OCI-M1 (cell line): ENCODE data around the gene NCF2.
A peak's percentile ranks its signal among the peaks of the same experiment; 100 is the strongest.

Source experiments
- DNase-seq: peaks from one replicate; lab custom pipeline; 2025; lab: John Stamatoyannopoulos, UW

The NCF2 gene

DNA sequence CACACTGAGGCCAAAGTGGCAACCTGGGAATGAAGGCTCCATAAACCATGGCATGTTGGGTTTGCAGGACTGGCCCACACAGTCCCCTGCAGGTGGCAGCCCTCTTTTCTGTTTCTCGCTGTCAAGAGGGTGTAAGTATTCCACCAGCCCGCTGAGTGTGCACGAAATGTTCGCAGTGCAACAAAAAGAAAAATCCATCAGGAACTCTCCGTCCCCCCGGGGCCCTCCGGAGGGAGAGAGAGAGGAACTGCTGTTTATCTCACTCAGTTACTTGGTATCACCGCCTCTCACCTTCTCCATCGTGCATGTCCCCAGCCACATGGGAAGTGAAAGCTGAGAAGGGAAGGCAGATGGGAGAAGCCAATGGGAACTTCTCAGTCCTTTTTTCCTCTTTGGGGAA lies 38.3 kb downstream of the NCF2 start:
- no peak for DNase-seq

DNA sequence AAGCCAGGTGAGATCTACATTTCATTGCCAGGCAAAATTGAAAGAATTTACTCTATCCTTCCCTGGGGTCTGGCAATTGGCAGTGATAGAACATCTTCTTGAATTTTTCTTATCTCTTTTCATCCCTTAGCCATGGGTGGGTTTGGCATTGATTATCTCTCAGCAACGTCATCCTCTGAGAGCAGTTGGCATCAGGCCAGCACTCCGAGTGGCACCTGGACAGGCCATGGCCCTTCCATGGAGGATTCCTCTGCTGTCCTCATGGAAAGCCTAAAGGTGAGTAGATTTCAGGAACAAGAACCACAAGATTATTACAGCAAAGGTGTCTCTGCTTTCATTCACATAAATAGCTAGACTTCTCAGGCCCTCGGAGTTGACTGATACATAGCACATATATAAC lies 39.3 kb downstream of the NCF2 start:
- DNase-seq, result no peak

- no peak for DNase-seq
Observed at GRCh38 chr1:183548116-183548515, 42.1 kb downstream of the NCF2 start.

GRCh38 chr1:183546427-183546826 lies 43.8 kb downstream of the NCF2 start:
- no peak for DNase-seq

DNA sequence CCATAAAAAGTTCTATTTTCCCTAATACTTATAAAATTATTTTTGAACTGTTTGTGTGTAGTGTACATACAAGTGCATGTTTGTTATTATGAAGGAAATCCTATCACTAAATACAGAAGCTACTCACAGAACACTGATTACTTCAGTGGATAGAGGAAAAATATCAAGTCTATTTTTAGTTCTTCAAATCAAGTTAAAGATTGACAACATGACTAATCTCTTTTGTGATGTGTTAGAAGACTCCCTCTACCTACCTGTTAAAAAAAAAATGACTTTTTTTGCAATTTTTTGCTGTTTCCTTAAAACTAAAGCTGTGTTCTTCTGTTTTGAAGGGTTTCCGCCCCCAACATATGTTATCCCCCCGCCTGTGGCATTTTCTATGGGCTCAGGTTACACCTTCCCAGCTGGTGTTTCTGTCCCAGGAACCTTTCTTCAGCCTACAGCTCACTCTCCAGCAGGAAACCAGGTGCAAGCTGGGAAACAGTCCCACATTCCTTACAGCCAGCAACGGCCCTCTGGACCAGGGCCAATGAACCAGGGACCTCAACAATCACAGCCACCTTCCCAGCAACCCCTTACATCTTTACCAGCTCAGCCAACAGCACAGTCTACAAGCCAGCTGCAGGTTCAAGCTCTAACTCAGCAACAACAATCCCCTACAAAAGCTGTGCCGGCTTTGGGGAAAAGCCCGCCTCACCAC lies 45.5 kb downstream of the NCF2 start:
- DNase-seq, result no peak

DNA sequence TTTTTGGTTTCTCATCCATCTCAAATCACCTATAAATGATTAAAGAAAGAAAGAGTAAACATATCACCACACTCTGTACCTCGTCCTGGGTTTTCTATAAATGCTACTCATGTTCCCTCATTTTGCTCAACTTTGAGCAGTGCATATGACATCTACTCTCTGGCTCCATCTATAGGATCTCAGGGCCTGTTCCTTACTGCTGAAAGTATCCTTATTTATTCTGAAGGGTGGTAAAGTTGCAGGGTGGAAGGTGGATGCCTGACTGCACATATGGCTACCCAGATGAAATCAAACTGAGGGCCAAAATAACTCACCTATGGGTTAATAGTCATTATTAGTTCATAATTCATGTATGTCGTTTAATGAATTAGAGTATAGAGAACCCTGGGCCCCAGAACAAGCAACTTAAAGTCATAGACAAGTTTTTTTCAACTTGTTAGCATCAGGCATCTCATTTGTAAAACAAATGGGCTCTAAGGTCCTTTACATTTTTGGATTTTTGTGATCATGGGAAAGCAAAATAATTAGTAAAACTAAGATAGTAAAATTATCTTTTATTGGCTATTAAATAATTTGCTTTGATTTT lies 46.5 kb downstream of the NCF2 start:
- peak; percentile 72 for DNase-seq

DNA sequence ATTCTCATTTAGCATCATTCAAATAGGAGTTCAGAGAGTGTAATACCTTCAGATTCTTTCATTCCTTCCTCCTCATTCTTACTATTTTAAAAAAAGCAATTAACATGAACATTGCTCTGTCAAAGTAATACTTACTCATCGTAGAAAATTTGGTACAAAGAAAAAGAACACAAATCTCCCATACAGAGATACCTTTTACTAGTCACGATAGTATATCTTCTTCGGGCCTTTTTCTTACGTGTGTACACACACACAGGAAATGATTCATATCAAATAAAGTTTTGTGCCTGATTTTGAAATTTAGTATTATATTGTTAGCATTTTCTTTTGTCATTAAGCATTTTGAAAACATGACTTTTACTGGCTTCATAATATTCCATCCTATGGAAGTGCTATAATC lies 52.9 kb downstream of the NCF2 start:
- DNase-seq, result no peak

- no peak for DNase-seq
Observed at GRCh38 chr1:183533617-183534174, 56.6 kb downstream of the NCF2 start.

DNA sequence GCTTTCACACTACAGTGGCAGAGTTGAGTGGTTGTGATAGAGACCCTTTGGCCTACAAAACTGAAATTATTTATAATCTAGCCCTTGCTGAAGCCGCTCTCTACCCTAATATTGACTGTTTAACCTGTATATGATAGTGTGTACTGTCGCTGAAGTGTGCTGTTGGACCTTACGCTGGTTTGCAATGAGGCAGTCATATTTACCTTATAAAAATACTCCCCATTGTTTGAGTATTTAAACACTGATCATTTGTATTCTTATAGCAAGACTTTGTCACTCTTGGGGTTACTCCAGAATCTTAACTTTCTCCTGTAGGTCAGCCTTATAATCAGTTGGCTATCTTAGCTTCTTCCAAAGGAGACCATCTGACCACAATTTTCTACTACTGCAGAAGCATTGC lies 61.7 kb downstream of the NCF2 start:
- no peak for DNase-seq

DNA sequence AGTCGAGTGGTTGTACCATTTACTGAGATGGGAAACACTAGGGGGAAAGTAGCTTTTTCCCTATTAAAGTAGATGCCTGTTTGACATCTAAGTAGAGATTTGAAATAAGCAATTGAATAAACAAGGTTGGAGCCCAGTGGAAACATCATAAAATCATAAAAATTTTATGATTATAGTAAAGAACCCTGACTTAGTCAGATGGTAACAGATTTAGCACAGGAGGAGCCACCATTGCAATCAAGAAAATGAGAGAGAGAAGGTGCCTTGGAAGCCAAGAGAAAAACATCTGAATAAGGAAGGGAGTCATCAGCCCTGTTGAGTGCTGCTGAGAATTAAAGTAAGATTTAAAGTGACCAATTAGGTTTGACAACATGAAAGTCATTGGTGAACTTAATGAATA lies 68.2 kb downstream of the NCF2 start:
- DNase-seq, result no peak

- no peak for DNase-seq
Observed at GRCh38 chr1:183520379-183520778, 69.9 kb downstream of the NCF2 start.

DNA sequence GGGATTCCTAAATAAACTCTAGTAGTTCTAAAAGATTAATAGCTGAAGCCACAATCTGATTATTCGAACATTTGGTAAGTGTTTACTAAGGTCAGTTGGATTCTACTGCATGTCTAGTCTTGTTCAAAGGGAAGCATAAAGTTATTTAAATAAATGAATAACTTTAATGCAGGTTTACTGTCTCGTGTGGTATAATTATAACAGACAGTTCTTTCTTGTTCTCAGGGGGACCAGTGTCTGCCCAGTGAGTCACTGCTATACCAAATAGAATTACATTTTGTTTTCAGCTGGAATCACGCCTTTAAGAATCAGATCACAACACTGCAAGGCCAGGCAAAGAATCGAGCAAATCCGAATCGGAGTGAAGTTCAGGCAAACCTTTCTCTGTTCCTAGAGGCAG lies 72.9 kb downstream of the NCF2 start:
- no peak for DNase-seq

DNA sequence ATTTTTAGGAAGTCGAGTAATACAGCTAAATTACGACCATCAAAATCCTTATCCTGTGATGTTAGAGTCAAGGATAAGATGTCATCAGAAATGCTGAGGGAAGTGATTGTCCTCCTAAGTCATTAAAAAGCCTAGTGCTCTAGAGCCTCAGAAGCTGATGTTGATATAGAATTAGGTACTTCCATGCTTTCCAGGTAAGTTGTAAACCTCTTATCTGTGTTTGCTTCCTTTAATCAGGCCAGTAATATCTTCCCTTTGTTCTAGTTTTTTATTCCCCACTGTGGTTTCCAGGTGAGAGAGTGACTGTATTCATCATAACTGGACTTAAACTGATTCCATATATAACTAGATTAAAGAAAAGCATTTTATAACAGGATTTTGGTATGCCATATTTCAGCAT lies 73.5 kb downstream of the NCF2 start:
- DNase-seq, result no peak

DNA sequence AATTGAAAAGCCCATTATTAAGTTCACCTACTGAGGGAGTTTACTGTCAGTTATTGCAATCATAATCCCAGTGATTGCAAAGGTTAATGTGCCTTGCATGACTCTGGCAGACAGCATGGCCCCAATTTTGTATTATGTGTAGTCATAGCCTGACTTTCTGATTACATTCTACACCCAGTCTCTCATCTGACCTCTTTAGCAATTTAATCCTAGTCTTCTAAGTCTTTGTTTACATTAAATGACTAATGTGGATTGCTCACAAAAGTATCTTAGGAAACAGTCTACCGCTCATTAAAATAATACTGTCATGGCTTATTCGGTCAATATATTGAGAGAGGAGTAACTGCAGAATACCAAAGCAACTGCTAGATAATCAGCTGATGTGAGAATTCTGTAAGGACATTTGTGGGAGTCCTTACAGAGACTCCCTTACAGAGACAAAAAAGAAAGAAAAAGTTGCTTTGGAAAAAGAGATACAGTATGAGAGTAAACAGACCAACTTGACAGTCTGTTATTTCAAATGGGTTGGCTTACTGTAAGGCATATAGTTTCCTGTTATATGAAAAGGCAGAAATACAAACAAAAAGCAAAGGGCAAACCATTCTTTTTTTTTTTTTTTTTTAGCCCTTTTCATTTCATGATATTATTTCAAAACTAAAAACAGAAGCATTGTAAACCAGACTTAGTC lies 75.1 kb downstream of the NCF2 start:
- no peak for DNase-seq

DNA sequence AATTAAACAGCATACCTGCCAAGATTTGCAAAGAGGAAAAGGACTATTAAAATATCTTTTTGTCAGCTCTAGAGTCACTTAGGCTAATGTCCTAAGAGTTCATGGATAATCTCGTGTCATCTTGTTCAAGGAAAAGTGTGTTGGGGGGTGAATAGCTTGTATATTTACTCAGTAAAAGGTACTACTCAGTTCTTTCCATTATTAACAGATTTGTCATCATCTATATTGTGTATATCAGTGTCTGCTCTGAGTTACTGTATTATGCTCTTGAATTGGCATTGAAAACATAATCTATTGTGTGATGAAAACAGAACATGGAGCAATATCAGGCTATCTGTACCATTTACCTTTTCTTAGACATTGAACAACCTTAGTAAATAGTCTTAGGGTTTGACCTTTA lies 76.0 kb downstream of the NCF2 start:
- no peak for DNase-seq

- no peak for DNase-seq
Observed at GRCh38 chr1:183512450-183512849, 77.8 kb downstream of the NCF2 start.

DNA sequence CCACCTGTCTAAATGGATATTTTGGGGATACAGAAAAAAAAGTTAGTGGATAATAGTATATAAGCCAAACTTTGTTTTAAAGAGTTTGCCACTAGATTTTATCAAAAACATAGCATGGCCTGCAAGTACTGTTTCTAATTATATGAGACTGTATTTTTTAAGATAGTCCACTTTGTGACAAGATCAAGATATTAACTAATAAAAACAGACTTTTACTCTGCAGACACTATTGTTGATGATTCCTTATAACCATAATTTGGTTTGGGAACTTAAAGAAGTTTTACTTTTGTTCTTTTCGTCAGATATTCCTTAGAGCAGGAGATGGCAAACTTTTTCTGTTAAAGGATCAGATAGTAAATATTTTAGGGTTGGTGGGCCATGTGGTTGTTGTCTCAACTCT lies 81.6 kb downstream of the NCF2 start:
- DNase-seq, result no peak

GRCh38 chr1:183506561-183506960 lies 83.7 kb downstream of the NCF2 start:
- no peak for DNase-seq
